ENCODE data around the gene SGMS1.
"Not testable (repeated sequence)": the region's sequence is repeated elsewhere in the genome, so short reads cannot be mapped to it uniquely, and the experiment has no call there.

SGMS1 gene

GRCh38 chr10:50579491-50580261, 44.1 kb downstream of the SGMS1 start:
- no peak for DNase-seq

- no peak for DNase-seq
These were observed 44.8 kb downstream of the SGMS1 start for GRCh38 chr10:50578949-50579348.

GRCh38 chr10:50577681-50578350, 45.9 kb downstream of the SGMS1 start:
- peak; percentile 75 for DNase-seq

- DNase-seq = no peak
These were observed 46.7 kb downstream of the SGMS1 start for GRCh38 chr10:50577010-50577409.

GRCh38 chr10:50576245-50576815, 47.4 kb downstream of the SGMS1 start:
- DNase-seq = peak; percentile 92

- DNase-seq = no peak
These were observed 48.1 kb downstream of the SGMS1 start for GRCh38 chr10:50575477-50576244.

GRCh38 chr10:50574931-50575330, 48.8 kb downstream of the SGMS1 start:
- DNase-seq = no peak

- DNase-seq = no peak
These were observed 49.5 kb downstream of the SGMS1 start for GRCh38 chr10:50574305-50574704.

GRCh38 chr10:50572017-50572491, 51.7 kb downstream of the SGMS1 start:
- no peak for DNase-seq

GRCh38 chr10:50568750-50569149, 55.0 kb downstream of the SGMS1 start:
- DNase-seq = not testable (repeated sequence)

GRCh38 chr10:50567384-50567783, 56.4 kb downstream of the SGMS1 start:
- DNase-seq = no peak

GRCh38 chr10:50566150-50566549, 57.6 kb downstream of the SGMS1 start:
- DNase-seq = no peak

- DNase-seq = no peak
These were observed 58.3 kb downstream of the SGMS1 start for GRCh38 chr10:50565301-50566083.

- no peak for DNase-seq
These were observed 59.9 kb downstream of the SGMS1 start for GRCh38 chr10:50563906-50564305.

- no peak for DNase-seq
These were observed 61.9 kb downstream of the SGMS1 start for GRCh38 chr10:50561816-50562215.

- DNase-seq = peak; percentile 72
These were observed 62.5 kb downstream of the SGMS1 start for GRCh38 chr10:50561266-50561665.

- no peak for DNase-seq
These were observed 63.4 kb downstream of the SGMS1 start for GRCh38 chr10:50560370-50560769.

GRCh38 chr10:50558371-50558770, 65.4 kb downstream of the SGMS1 start:
- DNase-seq = no peak

- no peak for DNase-seq
These were observed 66.5 kb downstream of the SGMS1 start for GRCh38 chr10:50557130-50557682.

GRCh38 chr10:50556237-50557120, 67.3 kb downstream of the SGMS1 start:
- DNase-seq = no peak

Data from fibroblast of skin of back (primary cell).